Skeletal muscle tissue (tissue), 4 donors: ENCODE results near the gene JKAMP. TPM values are rescaled to one million over a fixed set of nuclear protein-coding genes. Genes with fewer than 3 reads are reported as not detected.

Experiments used
- H3K27ac ChIP-seq: one replicate; pipeline ENCODE4 v1.7.0; 2013; ENCODE audit warnings: mild to moderate bottlenecking, low read depth, low read length, inconsistent platforms
- H3K27me3 ChIP-seq, 3 donors: one replicate each; pipeline ENCODE4 v1.7.0; 2013; ENCODE audit warnings: low read length in 3 of 3; ENCODE audit not compliant: control insufficient read depth in 3 of 3, insufficient read depth in 3 of 3
- H3K36me3 ChIP-seq, 3 donors: one replicate each; pipeline ENCODE4 v1.7.0; 2013; ENCODE audit warnings: low read length in 3 of 3; ENCODE audit not compliant: control insufficient read depth in 3 of 3, insufficient read depth in 3 of 3
- H3K4me1 ChIP-seq, 3 donors: one replicate each; pipeline ENCODE4 v1.7.0; 2013; ENCODE audit warnings: low read length in 3 of 3, mild to moderate bottlenecking in 3 of 3; ENCODE audit not compliant: control insufficient read depth in 3 of 3, insufficient read depth in 3 of 3
- H3K4me3 ChIP-seq, 3 donors: one replicate each; pipeline ENCODE4 v1.7.0; 2013; ENCODE audit warnings: low read length in 3 of 3
- H3K9ac ChIP-seq, 3 donors: one replicate each; pipeline ENCODE4 v1.7.0; 2013; ENCODE audit warnings: low read length in 3 of 3, mild to moderate bottlenecking in 3 of 3, moderate library complexity in 2 of 3, low read depth in 1 of 3
- H3K9me3 ChIP-seq, 3 donors: one replicate each; pipeline ENCODE4 v1.7.0; 2013; ENCODE audit warnings: low read length in 3 of 3; ENCODE audit not compliant: control insufficient read depth in 3 of 3
- total RNA-seq: library from RNA; depleted of rRNA; stranded (reverse); fragments of >200 nt; gene quantifications from one replicate; pipeline ENCODE4 v1.2.3, GENCODE V29; 2014
- donor health status: Osteomylitis.

The JKAMP gene
- total RNA-seq, 1 donor from 2014 or later, result 48.5 TPM

DNA sequence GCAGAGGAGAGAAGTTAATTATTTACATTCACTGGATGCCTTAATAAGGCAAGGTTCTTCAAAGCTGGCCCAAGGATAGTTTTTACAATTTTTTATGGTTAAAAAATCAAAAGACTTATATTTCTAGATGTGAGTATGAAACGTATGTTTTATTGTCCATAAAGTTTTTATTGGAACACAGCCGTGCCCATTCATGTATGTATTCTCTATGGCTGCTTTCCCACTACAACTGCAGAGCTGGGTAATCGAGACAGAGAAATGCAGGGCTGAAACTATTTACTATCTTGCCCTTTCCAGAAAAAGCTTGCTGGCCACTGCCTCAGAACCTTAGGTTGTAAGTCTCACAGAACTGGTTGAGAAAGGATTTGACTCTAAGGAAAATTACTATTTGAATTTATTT lies 16.4 kb downstream of the JKAMP start:
- no peak overlapping the region for H3K27ac ChIP-seq
- H3K4me3 ChIP-seq, result no peak overlapping the region
- no peaks in the 10 kb centered on the region for H3K9me3 ChIP-seq
- H3K9ac ChIP-seq, result no peak overlapping the region
- peaks cover 0 to 4% (median 0%) of the 10 kb centered on the region in 3 donors for H3K4me1 ChIP-seq
- H3K27me3 ChIP-seq, result no peaks in the 10 kb centered on the region
- H3K36me3 ChIP-seq, result peaks cover 4 to 24% (median 24%) of the 10 kb centered on the region in 3 donors

DNA sequence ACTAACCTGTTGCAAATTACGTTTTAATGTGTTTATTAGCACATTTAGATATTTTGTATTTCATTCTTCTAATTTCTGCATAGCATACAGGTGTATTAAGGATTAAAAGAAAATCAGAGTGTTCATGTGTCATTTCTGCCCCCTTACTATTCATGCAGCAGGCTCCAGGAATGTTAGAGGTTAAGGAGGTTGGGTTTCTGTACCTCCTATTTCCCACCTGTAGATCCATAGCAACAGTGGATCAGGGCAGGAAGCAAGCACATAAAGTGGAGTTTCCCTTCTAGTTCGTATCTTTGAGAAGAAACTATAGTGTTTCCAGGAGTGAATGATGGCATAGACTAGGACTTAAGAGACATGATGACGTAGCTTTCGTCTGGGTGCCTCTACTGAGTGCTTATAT lies 18.9 kb downstream of the JKAMP start:
- H3K27ac ChIP-seq, result no peak overlapping the region
- H3K4me3 ChIP-seq, result no peak overlapping the region
- H3K27me3 ChIP-seq, result no peaks in the 10 kb centered on the region
- no peaks in the 10 kb centered on the region for H3K9me3 ChIP-seq
- H3K9ac ChIP-seq, result no peak overlapping the region
- peaks cover 0 to 4% (median 0%) of the 10 kb centered on the region in 3 donors for H3K4me1 ChIP-seq
- peaks cover 4 to 14% (median 14%) of the 10 kb centered on the region in 3 donors for H3K36me3 ChIP-seq

DNA sequence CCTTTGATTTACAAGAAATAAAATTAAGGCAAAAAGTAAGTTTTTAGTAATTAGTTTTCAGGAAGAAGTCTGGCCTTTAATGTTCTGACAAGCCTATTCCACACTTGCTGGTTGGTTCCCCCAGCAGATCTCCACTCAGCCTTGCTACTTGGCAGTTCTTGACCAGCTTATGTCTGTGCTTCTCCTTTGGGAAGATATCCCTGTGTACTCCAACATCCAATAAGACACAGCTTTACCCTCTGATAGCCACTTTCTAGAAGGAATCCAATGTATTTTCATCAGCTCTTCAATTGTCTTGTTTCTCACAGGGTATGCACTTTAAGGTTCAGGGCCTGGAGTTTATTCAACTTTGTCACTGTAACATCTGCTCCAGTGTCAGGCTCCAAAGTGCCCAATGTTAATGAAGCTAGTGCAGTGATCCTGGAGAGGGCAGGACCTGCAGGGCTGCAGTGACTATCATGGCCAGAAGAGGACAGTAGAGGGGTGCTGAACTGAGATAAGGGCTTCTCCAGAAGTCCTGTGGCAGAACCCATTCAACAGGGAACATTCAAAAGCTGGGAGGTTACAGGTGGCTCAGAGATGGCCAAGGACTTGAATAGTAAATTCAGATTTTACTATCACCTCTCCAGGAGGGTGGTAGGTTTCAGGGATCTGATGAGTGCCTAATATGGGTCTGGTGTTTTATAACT lies 22.9 kb downstream of the JKAMP start:
- no peaks in the 10 kb centered on the region for H3K27me3 ChIP-seq

DNA sequence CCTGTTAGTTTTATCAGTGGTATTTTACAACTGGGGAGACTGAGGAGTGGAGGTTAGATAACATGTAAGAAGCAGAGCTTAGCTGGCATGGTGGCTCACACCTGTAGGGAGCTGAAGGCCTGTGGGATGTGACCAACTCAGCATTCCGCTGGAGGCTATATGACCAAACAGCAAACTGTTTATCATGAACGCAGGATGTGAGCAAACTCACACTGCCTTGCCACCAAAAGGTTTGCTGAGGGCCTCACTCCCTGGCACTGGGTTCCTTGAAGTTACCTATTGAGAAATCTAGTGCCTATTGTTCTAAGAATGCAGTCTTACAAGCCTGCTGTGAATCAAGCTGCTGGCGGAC lies 23.4 kb downstream of the JKAMP start:
- Histone ChIP-seq H3K9me3 (no peaks in the 10 kb centered on the region), H3K27ac (no peak overlapping the region), H3K36me3 (peaks cover 4 to 11% (median 10%) of the 10 kb centered on the region in 3 donors), H3K9ac (no peak overlapping the region), H3K4me1 (no peaks in the 10 kb centered on the region), H3K4me3 (no peak overlapping the region), H3K27me3 (no peaks in the 10 kb centered on the region)

More for the DNA sequence above, 22.9 kb downstream of the JKAMP start:
- Histone ChIP-seq H3K27ac (no peak overlapping the region), H3K9me3 (no peaks in the 10 kb centered on the region), H3K4me1 (no peaks in the 10 kb centered on the region), H3K9ac (no peak overlapping the region), H3K36me3 (peaks cover 4 to 11% (median 10%) of the 10 kb centered on the region in 3 donors), H3K4me3 (no peak overlapping the region)

DNA sequence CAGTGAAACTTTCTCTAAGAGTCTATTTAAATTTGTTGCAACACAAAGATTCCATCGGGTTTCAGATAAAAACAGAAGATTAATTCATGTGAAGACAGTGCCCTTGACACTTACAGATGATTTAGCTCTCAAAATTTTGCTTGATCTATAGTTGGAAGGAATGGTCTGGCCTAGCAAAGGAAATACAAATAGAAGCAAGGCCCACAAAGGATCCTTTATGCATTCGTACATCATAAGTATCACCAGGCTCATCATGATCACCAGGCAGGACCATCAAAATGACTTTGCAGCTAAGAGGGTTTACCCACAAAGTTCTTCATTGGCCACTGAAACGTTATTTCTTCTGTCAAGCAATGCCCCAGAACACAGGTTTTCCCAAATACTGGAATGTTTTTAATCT lies 24.8 kb downstream of the JKAMP start:
- no peaks in the 10 kb centered on the region for H3K27me3 ChIP-seq
- no peak overlapping the region for H3K9ac ChIP-seq
- H3K9me3 ChIP-seq, result no peaks in the 10 kb centered on the region
- no peak overlapping the region for H3K27ac ChIP-seq
- H3K4me1 ChIP-seq, result no peaks in the 10 kb centered on the region
- H3K4me3 ChIP-seq, result no peak overlapping the region
- H3K36me3 ChIP-seq, result peaks cover 2 to 3% (median 2%) of the 10 kb centered on the region in 3 donors

DNA sequence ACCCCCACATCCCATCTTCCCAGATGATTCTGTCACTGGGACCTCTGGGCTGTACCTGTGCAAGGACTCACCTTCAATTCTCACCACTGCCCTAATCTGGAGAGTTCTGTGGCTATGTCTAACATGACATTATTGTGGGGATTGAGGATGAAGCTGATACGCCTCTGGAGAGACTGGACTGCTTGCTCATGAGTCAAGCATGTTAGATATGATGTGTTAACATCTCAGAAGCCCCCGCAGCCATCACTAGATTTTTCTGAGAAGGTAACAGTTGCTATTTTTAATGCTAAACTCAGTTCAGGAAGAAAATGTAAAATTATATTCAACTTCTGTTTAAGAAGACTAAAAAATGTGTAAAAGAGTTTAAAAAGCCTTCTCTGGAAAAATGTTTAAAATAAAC lies 25.7 kb downstream of the JKAMP start:
- no peak overlapping the region for H3K27ac ChIP-seq
- H3K9ac ChIP-seq, result no peak overlapping the region
- H3K4me1 ChIP-seq, result no peaks in the 10 kb centered on the region
- H3K36me3 ChIP-seq, result no peaks in the 10 kb centered on the region
- no peak overlapping the region for H3K4me3 ChIP-seq
- H3K27me3 ChIP-seq, result no peaks in the 10 kb centered on the region
- no peaks in the 10 kb centered on the region for H3K9me3 ChIP-seq

DNA sequence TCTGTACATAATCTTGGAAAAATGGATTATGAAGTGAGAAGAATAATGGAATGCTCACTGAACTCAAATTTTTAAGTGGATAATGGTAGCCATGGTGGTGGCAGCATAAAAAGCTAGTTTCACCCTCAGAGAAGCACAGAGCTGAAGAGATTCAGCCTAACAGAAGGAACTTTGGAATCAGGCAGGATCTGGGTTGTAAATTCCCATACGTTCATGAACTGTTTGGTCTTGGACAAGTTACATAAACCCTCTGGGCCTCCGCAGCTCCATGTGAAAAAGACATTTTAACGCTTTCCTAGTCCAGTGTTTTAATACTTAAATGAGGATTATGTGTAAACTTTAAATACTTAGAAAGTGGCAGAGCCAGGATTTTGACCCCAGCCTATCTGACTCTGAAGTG lies 26.6 kb downstream of the JKAMP start:
- Histone ChIP-seq H3K4me3 (no peak overlapping the region), H3K9me3 (no peaks in the 10 kb centered on the region), H3K27me3 (no peaks in the 10 kb centered on the region), H3K9ac (no peak overlapping the region), H3K4me1 (no peaks in the 10 kb centered on the region), H3K27ac (no peak overlapping the region), H3K36me3 (no peaks in the 10 kb centered on the region)

DNA sequence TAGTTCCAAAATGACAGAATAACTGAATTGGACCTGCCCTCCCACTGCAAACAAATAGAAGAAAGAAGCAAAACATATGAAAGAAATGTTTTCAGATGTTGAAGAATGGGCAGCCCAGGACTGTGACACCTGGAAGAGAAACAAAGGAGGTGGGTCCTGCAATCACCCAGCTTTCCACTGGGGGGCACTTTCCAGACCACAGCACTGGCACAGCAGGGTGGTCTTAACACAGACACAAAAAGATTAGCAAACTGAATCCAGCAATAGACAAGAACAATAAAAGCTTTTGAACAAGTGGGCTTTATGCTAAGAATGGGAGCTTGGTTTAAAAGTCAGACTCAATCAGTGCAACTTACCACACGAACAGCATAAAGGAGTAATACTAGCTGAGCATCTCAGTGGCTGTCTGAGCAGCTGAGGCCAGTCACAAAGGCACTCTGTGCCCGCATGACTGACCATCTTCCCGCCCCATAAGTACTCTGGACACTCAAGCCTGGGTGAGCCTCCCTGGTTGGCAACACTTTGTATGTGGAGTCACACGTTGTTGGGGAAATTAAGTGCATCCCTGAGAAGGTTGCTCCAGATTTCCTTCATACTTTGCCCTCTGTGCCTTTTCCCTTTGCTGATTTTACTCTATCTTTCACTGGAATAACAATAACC lies 27.7 kb downstream of the JKAMP start:
- Histone ChIP-seq H3K36me3 (no peaks in the 10 kb centered on the region), H3K4me1 (no peaks in the 10 kb centered on the region), H3K27ac (no peak overlapping the region), H3K4me3 (no peak overlapping the region), H3K9ac (no peak overlapping the region), H3K9me3 (no peaks in the 10 kb centered on the region), H3K27me3 (no peaks in the 10 kb centered on the region)

DNA sequence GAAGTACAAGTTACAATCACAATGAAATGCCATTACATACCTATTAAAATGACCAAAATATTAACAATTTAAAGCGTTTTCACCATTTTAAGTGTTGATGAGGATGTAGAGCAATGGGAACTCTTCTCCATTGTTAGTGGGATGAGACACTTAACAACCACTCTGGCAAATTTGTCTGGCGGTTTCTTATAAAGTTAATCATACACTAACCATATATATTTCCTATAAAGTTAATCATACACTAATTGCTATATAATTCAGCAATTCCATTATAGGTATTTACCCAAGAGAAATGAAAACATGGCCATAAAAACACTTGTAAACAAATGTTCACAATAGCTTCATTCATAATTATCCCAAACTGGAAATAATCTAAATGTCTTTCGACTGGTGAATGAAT lies 35.9 kb downstream of the JKAMP start:
- no peaks in the 10 kb centered on the region for H3K27me3 ChIP-seq
- H3K4me3 ChIP-seq, result no peak overlapping the region
- H3K4me1 ChIP-seq, result no peaks in the 10 kb centered on the region
- H3K9ac ChIP-seq, result no peak overlapping the region
- H3K27ac ChIP-seq, result no peak overlapping the region
- no peaks in the 10 kb centered on the region for H3K36me3 ChIP-seq
- no peaks in the 10 kb centered on the region for H3K9me3 ChIP-seq

DNA sequence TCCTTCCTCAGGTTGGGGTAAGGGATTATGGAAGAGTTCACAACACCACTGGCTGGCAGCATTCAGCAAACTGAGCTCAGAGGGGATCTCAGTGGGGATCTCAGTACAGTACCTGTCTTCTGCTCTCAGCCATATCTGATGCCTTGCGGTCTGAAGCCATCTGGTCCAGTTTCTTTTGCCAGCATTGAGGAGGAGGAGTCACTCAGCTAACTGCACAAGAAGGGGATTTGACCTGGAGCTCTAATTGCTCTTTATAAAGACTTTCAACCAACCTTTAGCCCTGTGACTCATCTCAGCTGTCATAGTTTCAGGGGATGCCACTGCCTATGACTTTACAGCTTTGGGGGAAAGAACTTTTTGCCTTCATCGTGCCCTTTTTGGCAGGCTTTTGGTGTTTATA lies 44.9 kb downstream of the JKAMP start:
- Histone ChIP-seq H3K4me1 (peaks cover 3 to 12% (median 4%) of the 10 kb centered on the region in 3 donors), H3K9ac (no peak overlapping the region), H3K9me3 (no peaks in the 10 kb centered on the region), H3K27ac (no peak overlapping the region), H3K36me3 (no peaks in the 10 kb centered on the region), H3K4me3 (no peak overlapping the region), H3K27me3 (no peaks in the 10 kb centered on the region)
